NCI-H82 treated with DMSO at 0.1 percent for 48 hours (cell line): Measurements from ENCODE around the gene KIRREL3.

Source experiments
- DNase-seq: peaks from one replicate; lab custom pipeline; 2025; ENCODE audit not compliant: unreplicated experiment; lab: John Stamatoyannopoulos, UW

The KIRREL3 gene

GRCh38 chr11:126459691-126460281, 540.8 kb downstream of the KIRREL3 start:
- DNase-seq, result no peak

- no peak for DNase-seq
Observed at GRCh38 chr11:126457817-126458216, 542.8 kb downstream of the KIRREL3 start.

GRCh38 chr11:126456783-126457542, 543.6 kb downstream of the KIRREL3 start:
- DNase-seq, result no peak

- DNase-seq, result no peak
Observed at GRCh38 chr11:126456089-126456488, 544.5 kb downstream of the KIRREL3 start.

GRCh38 chr11:126452241-126453101, 548.1 kb downstream of the KIRREL3 start:
- DNase-seq, result peak; percentile 30

GRCh38 chr11:126451211-126451802, 549.3 kb downstream of the KIRREL3 start:
- no peak for DNase-seq

- no peak for DNase-seq
Observed at GRCh38 chr11:126450806-126451205, 549.8 kb downstream of the KIRREL3 start.

- DNase-seq, result no peak
Observed at GRCh38 chr11:126450198-126450597, 550.4 kb downstream of the KIRREL3 start.

GRCh38 chr11:126446581-126446980, 554.0 kb downstream of the KIRREL3 start:
- no peak for DNase-seq

GRCh38 chr11:126444072-126444471, 556.5 kb downstream of the KIRREL3 start:
- DNase-seq, result no peak

GRCh38 chr11:126443120-126443519, 557.5 kb downstream of the KIRREL3 start:
- no peak for DNase-seq

GRCh38 chr11:126440792-126441514, 559.6 kb downstream of the KIRREL3 start:
- peak; percentile 63 for DNase-seq

GRCh38 chr11:126440276-126440675, 560.3 kb downstream of the KIRREL3 start:
- no peak for DNase-seq

GRCh38 chr11:126438691-126439090, 561.9 kb downstream of the KIRREL3 start:
- no peak for DNase-seq

- no peak for DNase-seq
Observed at GRCh38 chr11:126438272-126438671, 562.3 kb downstream of the KIRREL3 start.

- DNase-seq, result no peak
Observed at GRCh38 chr11:126437731-126438130, 562.8 kb downstream of the KIRREL3 start.

- DNase-seq, result no peak
Observed at GRCh38 chr11:126436209-126436755, 564.3 kb downstream of the KIRREL3 start.

GRCh38 chr11:126434950-126435335, 565.6 kb downstream of the KIRREL3 start:
- no peak for DNase-seq

GRCh38 chr11:126433989-126434949, 566.3 kb downstream of the KIRREL3 start:
- no peak for DNase-seq
